K562 (cell line): ENCODE data around the gene PRR30. TPM values are rescaled to one million over a fixed set of nuclear protein-coding genes. Genes with fewer than 3 reads are reported as not detected.
"Not testable (repeated sequence)": the region's sequence is repeated elsewhere in the genome, so short reads cannot be mapped to it uniquely, and the experiment has no call there.

Experiments
- ATAC-seq: fragments of 200-7000 bp; cut with Tn5 transposase; 3 replicates; pipeline ENCODE4 v1.9.1; 2020; ENCODE audit warnings: moderate library complexity
- BruUV-seq: library from RNA; stranded (reverse); fragments of 400-500 nt; replicated peaks from 2 replicates; lab custom pipeline; 2021; lab: Mats Ljungman, UMichigan
- CTCF ChIA-PET: fragments of 300-600 bp; formaldehyde crosslinking; extraction: SDS; loops from one replicate; lab custom pipeline; 2021; ENCODE audit warnings: low intra/inter-chr PET ratio; lab: Yijun Ruan, JAX
- POLR2A ChIA-PET: fragments of 300-600, 350-650 bp; sonication (Branson Sonifier 250); formaldehyde crosslinking; extraction: SDS; loops from one replicate; lab custom pipeline; 2021; ENCODE audit warnings: antibody characterized with exemption, inconsistent platforms; lab: Yijun Ruan, JAX
- DNase-seq, 4 experiments: peaks; one replicate each; pipeline versions ENCODE4 v3.0.0 to v3.0.0-alpha.2; 2011 to 2018; ENCODE audit warnings: low spot score in 3 of 4, mixed read lengths in 3 of 4; ENCODE audit errors: extremely low read depth in 1 of 4
- FAIRE-seq: peaks from 2 replicates; lab custom pipeline; 2011; peaks lifted over from hg19 to GRCh38; lab: Jason Lieb, UNC
- H2AFZ ChIP-seq: 2 replicates; pipeline ENCODE4 v1.6.0; 2011; ENCODE audit warnings: low read depth, low read length, control low read depth, inconsistent platforms
- H3K27ac ChIP-seq: fragments of 200-600 bp; 3 replicates; pipeline ENCODE4 v1.8.0; 2011; ENCODE audit warnings: low read depth, mild to moderate bottlenecking, control low read depth, inconsistent platforms, low read length, moderate library complexity, mixed read lengths; ENCODE audit errors: extremely low read depth
- H3K27me3 ChIP-seq, 2 experiments: fragments of 300-600 bp in 1 of 2; 2 replicates in 1 of 2; 3 replicates in 1 of 2; pipeline versions ENCODE4 v1.6.0 to v1.8.0; 2011; ENCODE audit warnings: inconsistent platforms in 2 of 2, low read length in 2 of 2, mild to moderate bottlenecking in 1 of 2, mixed read lengths in 1 of 2, moderate library complexity in 1 of 2; ENCODE audit not compliant: control insufficient read depth in 2 of 2, insufficient read depth in 2 of 2
- H3K36me3 ChIP-seq: fragments of 300-600 bp; 3 replicates; pipeline ENCODE4 v1.8.0; 2011; ENCODE audit warnings: mild to moderate bottlenecking, low read length, inconsistent platforms; ENCODE audit not compliant: control insufficient read depth, insufficient read depth
- H3K4me1 ChIP-seq, 2 experiments: fragments of 200-600 bp in 1 of 2; replicated peaks in 1 of 2; 2 replicates in 1 of 2; 3 replicates in 1 of 2; pipeline versions ENCODE4 v1.5.1 to v1.8.0; 2011; ENCODE audit warnings: inconsistent platforms in 2 of 2, low read length in 2 of 2, mild to moderate bottlenecking in 1 of 2, mixed read lengths in 1 of 2, moderate library complexity in 1 of 2; ENCODE audit not compliant: control insufficient read depth in 2 of 2, insufficient read depth in 2 of 2
- H3K4me2 ChIP-seq: 2 replicates; pipeline ENCODE4 v1.6.1; 2011; ENCODE audit warnings: low read length, control low read depth, inconsistent platforms, mixed read lengths; ENCODE audit not compliant: insufficient read depth
- H3K4me3 ChIP-seq: fragments of 200-600 bp; sonication (generic), shearing (Covaris generic); 2 replicates; pipeline ENCODE4 v1.5.1; 2016; ENCODE audit warnings: control low read depth, inconsistent platforms
- H3K79me2 ChIP-seq: fragments of 200-600 bp; 3 replicates; pipeline ENCODE4 v1.8.0; 2011; ENCODE audit warnings: low read length, inconsistent platforms; ENCODE audit not compliant: control insufficient read depth, insufficient read depth
- H3K9ac ChIP-seq, 2 experiments: 2 replicates each; pipeline versions ENCODE4 v1.6.0 to v1.6.1; 2011; ENCODE audit warnings: low read depth in 2 of 2, low read length in 2 of 2, control low read depth in 1 of 2, inconsistent platforms in 1 of 2, mild to moderate bottlenecking in 1 of 2, mixed read lengths in 1 of 2; ENCODE audit not compliant: insufficient read depth in 1 of 2
- H3K9me1 ChIP-seq: one replicate; pipeline ENCODE4 v1.6.0; 2011; ENCODE audit warnings: inconsistent platforms, mild to moderate bottlenecking, low read length, moderate library complexity; ENCODE audit not compliant: control insufficient read depth, insufficient read depth
- H3K9me3 ChIP-seq: replicated peaks from 2 replicates; pipeline ENCODE4 v1.5.1; 2011; ENCODE audit warnings: low read depth, low read length, inconsistent platforms; ENCODE audit not compliant: control insufficient read depth, insufficient read depth
- H4K20me1 ChIP-seq: replicated peaks from 2 replicates; pipeline ENCODE4 v1.6.1; 2011; ENCODE audit warnings: low read length, inconsistent platforms, mixed read lengths; ENCODE audit not compliant: control insufficient read depth, insufficient read depth
- PPARD ChIP-seq: fragments of 250-450 bp; sonication (Bioruptor Pico); IDR thresholded peaks from 2 replicates; pipeline ENCODE4 v1.8.0; 2022; ENCODE audit warnings: inconsistent platforms, mild to moderate bottlenecking, moderate library complexity
- STAT5B ChIP-seq: fragments of 250-450 bp; sonication (Bioruptor Pico); IDR thresholded peaks from 2 replicates; pipeline ENCODE4 v1.8.0; 2021; ENCODE audit warnings: mild to moderate bottlenecking, inconsistent platforms
- ZNF184 ChIP-seq: sonication (generic); formaldehyde crosslinking; IDR thresholded peaks from 2 replicates; pipeline ENCODE4 v1.5.0; 2020; ENCODE audit warnings: missing genetic modification reagents
- WGBS: fragments of 100-300 bp; shearing (Covaris generic); methylation state at CpG from one replicate; pipeline ENCODE4 v1.1.6; 2016; ENCODE audit warnings: low coverage, mixed read lengths; ENCODE audit not compliant: insufficient coverage; ENCODE audit errors: missing lambda C conversion rate; 5-methylcytosine and 5-hydroxymethylcytosine counted together
- in situ Hi-C: fragments of 300-500 bp; cut with MboI; formaldehyde crosslinking; loops from 4 replicates; pipeline ENCODE4 v1.15.0; 2018; ENCODE audit warnings: inconsistent platforms, mixed read lengths
- intact Hi-C: fragments of 100-400 bp; cut with micrococcal nuclease; formaldehyde crosslinking; loops from 2 replicates; pipeline ENCODE4 v1.14.2; 2022
- polyA plus RNA-seq, 8 experiments: library from polyadenylated mRNA; depleted of rRNA in 4 of 8; stranded (reverse) in 5 of 8; unstranded in 3 of 8; fragments of >200 nt; fragmentation: Nextera tagmentation in 2 of 8; fragmentation: Illumina TruSeq in 1 of 8; extraction: Ambion mirVana in 2 of 8; extraction: Trizol in 1 of 8; gene quantifications; 2 replicates each; pipeline versions ENCODE4 v1.2.1 to v1.2.3, GENCODE V29; 2011 to 2014; ENCODE audit warnings: inconsistent platforms in 1 of 8, missing spikeins in 1 of 8
- total RNA-seq, 7 experiments: library from RNA; depleted of rRNA in 6 of 7; stranded (reverse); fragments of >200 nt in 6 of 7; fragmentation: Illumina TruSeq in 2 of 7; extraction: Trizol in 2 of 7; gene quantifications; 2 replicates each; pipeline versions ENCODE4 v1.2.1 to v1.2.3, GENCODE V29; 2011 to 2021; ENCODE audit warnings: low replicate concordance in 1 of 7

Gene PRR30
- total and polyA plus RNA-seq, 9 of the 15 experiments (the other 6 are each of a cell fraction or from before 2014, with no cell fraction given) = not detected

GRCh38 chr2:27121906-27122305 lies 17.3 kb downstream of the PRR30 start (continued):
- TF ChIP-seq STAT5B (CRISPR knock-in tag) = no peak
- TF ChIP-seq PPARD (CRISPR knock-in tag) = no peak
- TF ChIP-seq ZNF184 = no peak

- intact Hi-C loops, POLR2A ChIA-PET, FAIRE-seq, H3K4me3 ChIP-seq, H3K9me3 ChIP-seq, H3K9ac ChIP-seq, H2AFZ ChIP-seq, DNase-seq, CTCF ChIA-PET, ATAC-seq, in situ Hi-C loops, BruUV-seq, H4K20me1 ChIP-seq, H3K27ac ChIP-seq, H3K79me2 ChIP-seq, H3K4me2 ChIP-seq, H3K9me1 ChIP-seq, H3K36me3 ChIP-seq: not testable (repeated sequence)
- H3K4me1 ChIP-seq = peaks cover 10 to 23% of the 10 kb centered on the region in 2 experiments; a peak in 4 of 5 replicates
- 19% methylated on average over 7 of the region's 8 CpGs for WGBS
- peaks cover 7 to 11% of the 10 kb centered on the region in 2 experiments; a peak in 4 of 5 replicates for H3K27me3 ChIP-seq
Measured at GRCh38 chr2:27119330-27119670, 19.9 kb downstream of the PRR30 start.
